GM20000 (cell line): ENCODE data around the gene TMCC1.

ENCODE experiments used
- DNase-seq: peaks from one replicate; pipeline ENCODE4 v3.0.0; 2012; ENCODE audit warnings: low spot score
- TF ChIP-seq, protein P1 (sequence below): IDR thresholded peaks from 2 replicates; pipeline ENCODE4 v1.5.1; 2012; ENCODE audit warnings: mild to moderate bottlenecking, control low read depth; ENCODE audit errors: extremely low read depth, missing control alignments

Gene TMCC1

DNA sequence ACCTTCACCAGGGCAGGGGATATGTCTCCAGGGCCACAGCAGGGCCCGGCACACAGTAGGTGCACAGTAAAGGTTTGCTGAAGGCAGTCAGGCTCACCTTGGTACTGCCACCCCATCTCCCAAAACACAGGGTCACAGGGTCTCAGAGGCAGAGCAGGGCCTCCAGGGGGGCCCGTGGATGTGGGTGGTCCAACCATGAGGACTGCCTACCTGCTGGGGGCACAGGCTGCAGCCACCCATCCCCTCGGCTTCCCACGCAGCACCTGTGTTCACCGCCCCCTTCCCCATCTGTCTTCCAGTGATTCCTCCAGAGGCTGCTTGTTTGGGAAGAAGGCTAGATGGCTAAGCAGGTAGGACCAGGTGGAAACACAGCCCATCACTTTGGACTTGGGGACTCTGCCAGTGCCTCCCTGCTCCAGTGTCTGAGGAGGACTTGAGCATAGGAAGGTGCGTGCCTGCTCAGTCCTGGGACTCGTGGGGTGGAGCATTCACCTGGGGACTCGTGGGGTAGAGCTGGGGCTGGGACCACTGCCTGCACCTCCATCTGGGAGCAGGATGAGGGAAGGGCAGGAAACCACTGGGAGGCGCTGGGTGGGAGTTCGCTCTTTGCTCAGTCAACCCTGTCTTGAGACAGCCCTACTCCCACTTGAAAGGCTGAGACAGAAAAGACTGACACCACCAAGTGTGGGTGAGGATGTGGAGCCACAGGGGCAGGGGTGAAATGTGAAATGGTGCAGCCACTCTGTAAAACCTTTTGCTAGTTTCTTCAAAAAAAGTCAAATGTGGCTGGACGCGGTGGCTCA, 268.2 kb downstream of the TMCC1 start:
- TF ChIP-seq, protein P1, sequence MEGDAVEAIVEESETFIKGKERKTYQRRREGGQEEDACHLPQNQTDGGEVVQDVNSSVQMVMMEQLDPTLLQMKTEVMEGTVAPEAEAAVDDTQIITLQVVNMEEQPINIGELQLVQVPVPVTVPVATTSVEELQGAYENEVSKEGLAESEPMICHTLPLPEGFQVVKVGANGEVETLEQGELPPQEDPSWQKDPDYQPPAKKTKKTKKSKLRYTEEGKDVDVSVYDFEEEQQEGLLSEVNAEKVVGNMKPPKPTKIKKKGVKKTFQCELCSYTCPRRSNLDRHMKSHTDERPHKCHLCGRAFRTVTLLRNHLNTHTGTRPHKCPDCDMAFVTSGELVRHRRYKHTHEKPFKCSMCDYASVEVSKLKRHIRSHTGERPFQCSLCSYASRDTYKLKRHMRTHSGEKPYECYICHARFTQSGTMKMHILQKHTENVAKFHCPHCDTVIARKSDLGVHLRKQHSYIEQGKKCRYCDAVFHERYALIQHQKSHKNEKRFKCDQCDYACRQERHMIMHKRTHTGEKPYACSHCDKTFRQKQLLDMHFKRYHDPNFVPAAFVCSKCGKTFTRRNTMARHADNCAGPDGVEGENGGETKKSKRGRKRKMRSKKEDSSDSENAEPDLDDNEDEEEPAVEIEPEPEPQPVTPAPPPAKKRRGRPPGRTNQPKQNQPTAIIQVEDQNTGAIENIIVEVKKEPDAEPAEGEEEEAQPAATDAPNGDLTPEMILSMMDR: no peak
- DNase-seq: peak; percentile 20

DNA sequence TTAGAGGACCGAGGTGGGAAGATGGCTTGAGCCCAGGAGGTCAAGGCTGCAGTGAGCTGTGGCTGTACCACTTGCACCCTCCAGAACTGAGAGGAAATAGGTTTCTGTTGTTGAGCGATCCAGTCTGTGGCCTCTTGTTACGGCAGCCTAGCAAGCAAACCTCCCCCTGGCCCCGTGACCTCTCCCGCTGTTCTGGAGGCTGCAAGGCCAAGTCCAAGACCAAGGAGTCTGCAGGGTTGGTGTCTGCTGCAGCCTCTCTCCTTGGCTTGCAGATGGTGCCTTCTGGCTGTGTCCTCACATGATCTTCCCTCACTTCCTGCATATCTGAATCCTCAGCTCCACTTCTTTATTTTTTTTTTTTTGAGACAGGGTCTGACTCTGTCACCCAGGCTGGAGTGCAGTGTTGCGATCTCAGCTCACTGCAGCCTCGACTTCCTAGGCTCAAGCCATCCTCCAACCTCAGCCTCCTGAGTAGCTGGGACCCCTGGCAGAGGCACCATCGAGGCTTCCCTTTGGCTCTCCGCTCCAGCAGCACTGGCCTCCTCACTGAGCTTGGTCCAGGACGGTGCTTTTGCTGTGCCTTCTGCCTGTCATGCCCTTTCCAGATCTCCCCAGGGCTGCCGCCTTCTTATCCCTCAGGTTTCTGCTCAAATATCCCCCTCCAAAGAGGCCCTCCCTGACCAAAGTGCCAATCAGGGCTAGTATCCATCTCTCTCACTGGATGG, 269.0 kb downstream of the TMCC1 start:
- no peak for DNase-seq
- TF ChIP-seq, protein P1: no peak

DNA sequence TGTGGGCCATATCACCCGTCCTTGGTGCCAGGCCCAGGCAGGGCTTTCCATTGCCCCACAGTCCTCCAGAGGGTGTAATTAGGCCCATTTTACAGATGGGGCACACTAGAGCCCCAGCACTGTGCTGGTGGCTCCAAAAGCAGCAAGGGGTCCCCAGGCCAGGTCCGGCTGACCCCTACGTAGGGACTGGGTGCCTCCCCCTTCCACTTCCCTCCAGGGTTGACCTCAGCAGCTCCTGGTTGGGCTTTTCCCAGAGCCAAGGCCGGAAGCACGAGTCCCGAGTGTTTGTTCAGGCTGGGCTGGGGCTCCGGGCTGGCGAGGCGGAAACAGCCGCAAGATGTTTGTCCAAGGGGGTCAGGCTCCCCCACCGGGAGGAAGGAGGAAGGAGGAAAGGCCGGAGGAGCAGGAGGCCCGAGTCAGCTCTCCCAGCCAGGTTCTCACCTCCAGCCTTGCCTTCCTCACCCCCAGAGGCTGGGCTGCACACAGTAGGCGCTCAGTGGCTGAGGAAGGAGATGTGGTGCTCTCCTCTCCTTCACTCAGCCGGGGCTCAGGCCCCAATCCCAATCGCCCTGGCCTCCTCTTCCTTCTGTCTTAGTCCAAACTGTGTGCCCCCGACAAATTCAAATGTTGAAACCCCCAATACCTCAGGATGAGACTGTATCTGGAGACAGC, 269.9 kb downstream of the TMCC1 start:
- no peak for DNase-seq
- TF ChIP-seq, protein P1: no peak

DNA sequence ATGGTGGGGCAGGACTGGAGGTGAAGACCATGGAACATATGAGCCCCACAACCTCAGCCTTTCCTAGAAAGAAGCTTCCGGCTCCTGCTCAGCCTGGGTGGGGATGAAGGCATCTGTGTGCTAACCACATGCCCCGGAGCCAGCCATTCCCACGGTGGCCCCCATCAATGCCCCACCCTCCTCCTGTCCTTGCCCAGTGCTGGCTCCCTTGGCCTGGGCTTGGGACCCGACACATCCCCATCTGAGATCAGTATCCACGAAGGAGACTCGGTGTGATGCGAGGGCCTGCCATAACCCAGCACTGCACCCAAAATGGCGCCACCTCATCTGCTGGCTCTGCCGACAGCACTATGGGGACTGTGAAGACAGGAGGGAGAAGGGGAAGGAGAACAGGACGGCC, 270.6 kb downstream of the TMCC1 start:
- no peak for DNase-seq
- TF ChIP-seq, protein P1: no peak

DNA sequence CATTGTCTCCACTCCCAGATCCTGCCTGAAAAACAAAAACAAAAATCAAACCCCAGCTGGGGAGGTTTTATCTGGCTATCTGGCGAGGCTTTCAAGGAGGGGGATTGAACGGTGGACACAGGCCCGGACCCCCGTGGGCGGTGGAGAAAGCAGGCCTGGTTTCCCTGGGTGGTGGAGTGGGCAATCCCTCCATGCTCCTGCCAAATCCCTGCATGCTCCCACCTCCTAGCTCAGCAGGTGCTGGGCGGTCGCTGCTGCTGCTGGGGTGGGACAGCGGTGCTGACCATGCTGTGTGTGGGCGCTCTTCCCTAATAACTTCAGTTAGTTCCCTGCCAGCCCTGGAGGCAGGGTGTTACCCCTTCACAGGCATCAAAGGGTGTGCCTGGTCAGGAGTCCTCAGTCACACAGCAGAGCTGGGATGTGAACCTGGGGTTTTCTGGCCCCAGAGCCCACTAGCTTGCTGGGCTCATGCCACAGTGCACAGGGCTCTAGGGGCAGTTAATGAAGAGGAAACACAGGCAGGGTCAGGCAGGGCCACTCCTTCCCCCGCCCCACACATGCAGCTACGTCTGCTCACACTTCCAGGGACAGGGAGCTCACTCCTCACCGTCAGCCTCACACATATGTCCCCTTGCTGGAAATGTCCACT, 271.2 kb downstream of the TMCC1 start:
- no peak for DNase-seq
- TF ChIP-seq, protein P1: no peak

DNA sequence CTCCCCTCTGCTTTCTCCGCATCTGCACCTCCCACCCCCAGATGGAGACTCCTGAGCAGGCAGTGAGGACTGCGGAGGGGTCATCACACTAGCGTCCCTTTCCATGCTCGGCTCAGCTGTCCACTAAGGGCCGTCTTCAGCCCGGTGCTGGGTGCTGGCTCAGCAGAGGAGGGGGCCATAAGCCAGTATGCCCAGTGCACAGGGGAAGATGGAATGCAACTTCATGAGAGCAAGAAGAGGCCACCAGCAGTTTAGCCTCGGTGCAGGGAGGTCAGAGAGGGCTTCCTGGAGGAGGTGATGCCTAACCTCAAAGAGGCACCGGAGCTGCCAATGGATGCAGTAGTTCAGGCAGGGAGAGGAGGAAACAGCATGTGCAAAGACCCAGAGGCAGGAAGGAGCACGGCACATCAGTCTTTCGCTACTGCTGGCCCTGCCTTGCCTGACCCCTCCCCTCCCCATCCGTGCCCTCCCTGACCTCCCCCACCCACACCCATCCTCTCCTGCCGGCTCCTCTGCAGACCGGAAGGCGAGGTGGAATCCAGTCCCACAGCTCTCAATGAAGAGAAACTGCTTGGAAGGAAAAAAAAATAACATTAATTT, 271.8 kb downstream of the TMCC1 start:
- TF ChIP-seq, protein P1: no peak
- DNase-seq: no peak
